RCC 7860 (cell line): ENCODE results near the gene GUCY2C.

ENCODE experiments used
- DNase-seq: peaks from one replicate; pipeline ENCODE4 v3.0.0-alpha.2; 2015; ENCODE audit warnings: low spot score
- FAIRE-seq: peaks from 2 replicates; lab custom pipeline; 2012; peaks lifted over from hg19 to GRCh38; lab: Jason Lieb, UNC

Gene GUCY2C

DNA sequence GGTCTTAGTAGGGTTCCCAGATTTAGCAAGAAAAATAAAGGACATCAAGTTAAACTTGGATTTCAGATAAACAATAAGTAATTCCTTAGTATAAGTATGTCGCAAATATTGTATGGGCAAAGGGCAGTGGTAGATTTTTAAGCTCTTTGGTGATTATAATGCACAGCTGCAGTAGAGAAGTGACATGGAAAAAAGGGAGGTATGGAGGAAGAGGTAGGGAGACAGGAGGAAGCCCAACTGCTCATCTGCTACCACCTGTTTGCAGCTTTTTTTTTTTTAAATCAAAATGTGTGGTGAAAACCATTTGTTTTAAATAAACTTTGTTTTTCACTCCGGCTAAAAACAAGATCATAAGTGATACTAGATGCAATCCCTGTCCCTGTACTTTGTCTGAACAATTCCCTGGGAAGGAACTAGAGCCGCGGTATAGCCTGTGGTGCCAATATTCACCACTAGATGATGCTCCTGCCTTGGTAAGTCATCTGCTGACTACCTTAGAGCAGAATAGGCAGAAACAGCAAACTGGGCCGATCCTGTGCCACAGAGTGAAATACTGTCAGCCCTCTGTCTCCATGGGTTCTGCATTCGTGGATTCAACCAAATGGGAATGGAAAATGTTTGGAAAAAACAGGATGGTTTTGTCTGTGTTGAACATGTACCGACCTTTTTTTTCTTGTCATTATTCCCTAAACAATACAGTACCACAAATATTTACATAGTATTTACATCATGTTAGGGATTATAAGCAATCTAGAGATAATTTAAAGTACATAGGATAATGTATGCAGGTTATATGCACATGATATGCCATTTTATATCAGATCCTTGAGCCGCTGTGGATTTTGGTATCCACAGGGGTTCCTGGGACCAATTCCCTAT lies 66.3 kb downstream of the GUCY2C start:
- peak; percentile 27 for FAIRE-seq
- DNase-seq = peak; percentile 50

DNA sequence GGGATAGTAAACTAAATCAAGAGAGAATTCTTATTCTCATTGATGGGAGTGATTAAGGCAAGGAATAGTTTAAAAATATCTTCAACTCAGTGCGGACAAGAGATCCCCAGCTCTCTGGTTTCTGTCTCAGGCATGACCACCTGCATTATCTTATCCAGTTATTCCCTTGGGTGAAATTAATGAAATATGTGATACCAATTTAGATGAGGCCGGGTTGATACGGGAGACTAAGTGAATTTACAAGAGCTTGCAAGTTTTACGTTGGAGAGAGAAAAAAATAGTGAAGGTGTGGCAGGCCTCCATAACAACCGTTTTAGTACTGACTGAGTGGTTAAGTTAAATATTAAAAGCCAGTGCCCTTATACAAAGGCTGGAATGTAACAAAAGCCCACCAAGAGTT lies 67.6 kb downstream of the GUCY2C start:
- FAIRE-seq = no peak
- no peak for DNase-seq

DNA sequence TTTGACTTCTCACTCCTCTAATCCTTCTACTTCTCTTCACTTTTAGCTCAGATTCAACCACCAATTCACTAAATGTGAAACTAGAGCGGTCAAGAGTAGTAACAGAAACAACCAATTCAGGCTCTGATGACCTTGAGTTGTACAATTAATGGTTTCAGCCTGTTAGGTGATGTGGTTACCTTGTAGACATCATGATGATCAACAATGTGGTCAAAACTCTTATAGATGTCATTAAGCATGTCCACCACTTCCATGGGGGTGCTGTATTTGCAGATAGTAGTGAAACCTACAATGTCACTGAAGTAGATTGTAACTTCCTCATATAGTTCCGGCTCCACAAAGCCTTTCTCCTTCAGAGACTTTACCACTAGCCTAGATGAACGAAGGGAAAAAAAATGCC lies 74.6 kb downstream of the GUCY2C start:
- DNase-seq (no peak), FAIRE-seq (no peak)

DNA sequence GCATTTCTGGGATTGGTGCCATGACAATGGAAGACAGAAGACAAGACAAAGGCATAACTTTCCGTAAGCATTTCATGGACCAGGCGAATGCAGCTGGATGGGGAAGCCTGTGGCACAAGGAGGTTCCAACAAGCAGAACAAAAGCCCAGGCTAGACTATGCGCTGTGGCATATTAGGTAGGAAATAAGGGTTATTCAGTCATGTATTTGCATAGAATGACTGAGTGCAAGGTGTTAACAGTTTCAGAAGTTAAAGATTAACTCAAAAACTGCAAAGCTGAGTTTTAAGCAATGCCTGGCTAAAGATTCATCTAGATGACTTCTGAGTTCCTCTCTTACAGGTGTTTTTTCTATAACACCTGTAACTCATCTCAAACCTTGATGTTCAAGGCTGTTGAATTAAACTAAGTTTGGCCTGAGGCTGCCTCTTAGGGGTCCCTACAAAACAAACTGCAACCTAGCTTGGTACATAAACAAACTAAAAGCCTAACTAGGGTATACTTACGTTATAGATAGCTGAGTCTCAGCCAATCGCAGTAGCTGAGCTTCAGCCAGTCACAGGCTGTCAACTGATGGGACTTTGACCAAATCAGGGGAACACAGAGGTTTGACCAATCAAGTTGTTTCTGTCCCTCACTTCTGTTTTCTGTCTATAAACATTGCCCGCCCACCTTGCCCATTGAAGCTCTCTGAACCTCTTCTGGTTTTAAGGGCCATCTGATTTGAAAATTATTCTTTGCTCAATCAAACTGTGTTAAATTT lies 76.5 kb downstream of the GUCY2C start:
- FAIRE-seq (no peak), DNase-seq (no peak)

DNA sequence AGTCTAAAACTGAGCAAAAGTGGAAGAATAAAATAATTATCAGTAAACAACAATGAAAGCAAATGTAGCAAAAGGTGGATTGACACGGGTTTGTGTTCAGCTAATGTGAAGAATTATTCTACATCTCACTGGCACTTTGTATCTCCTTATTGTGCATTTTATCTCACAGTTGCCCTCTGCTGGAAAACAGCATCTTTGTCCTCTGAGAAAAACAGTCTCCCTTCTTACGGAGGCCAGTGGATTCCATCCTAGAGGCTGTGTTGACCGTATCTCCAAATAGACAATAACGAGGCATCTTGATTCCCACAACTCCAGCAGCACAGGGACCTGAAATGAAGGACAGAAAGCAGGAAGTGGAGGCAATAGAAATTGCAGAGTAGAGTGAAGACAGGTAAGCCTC lies 77.4 kb downstream of the GUCY2C start:
- no peak for DNase-seq
- FAIRE-seq = no peak

DNA sequence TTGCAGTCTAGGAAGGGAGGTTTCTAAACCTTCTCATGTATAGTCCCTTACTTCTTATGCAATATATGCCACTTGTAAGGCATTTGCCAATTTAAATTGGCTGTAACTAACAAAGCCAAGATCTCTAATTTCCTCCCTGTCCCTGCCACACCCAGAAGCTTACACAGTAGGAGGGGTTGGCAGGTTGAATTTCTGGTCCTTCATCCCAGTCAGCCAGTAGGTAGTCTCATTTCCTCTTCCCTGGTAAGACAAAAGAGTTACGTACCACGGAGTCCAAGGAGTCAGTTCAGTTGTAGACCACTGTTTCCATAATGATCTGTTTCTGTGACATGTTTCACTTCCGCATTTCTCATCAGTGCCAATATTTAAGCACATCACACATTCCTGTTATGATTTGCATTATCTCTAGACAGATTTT lies 81.7 kb downstream of the GUCY2C start:
- DNase-seq = no peak
- FAIRE-seq = no peak

DNA sequence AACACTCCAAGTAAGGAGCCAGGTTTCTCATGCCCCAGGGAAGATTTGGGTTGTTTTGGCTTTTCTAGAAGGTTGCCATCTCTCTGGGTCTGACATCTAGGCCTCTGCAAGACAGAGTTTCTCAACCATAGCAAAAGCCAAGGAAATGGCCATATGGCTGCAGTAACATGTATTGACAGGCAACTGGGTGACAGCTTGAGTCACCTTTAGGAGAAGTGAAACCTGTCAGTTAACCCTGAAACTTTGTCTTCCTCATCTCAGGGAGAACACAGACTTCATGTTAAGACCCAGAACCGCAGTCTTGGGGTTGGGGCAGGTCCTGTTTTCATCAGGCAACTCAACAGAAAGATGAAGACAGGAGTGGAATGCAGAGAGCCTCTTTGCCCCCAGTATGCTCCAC lies 82.7 kb downstream of the GUCY2C start:
- no peak for DNase-seq
- FAIRE-seq = no peak

DNA sequence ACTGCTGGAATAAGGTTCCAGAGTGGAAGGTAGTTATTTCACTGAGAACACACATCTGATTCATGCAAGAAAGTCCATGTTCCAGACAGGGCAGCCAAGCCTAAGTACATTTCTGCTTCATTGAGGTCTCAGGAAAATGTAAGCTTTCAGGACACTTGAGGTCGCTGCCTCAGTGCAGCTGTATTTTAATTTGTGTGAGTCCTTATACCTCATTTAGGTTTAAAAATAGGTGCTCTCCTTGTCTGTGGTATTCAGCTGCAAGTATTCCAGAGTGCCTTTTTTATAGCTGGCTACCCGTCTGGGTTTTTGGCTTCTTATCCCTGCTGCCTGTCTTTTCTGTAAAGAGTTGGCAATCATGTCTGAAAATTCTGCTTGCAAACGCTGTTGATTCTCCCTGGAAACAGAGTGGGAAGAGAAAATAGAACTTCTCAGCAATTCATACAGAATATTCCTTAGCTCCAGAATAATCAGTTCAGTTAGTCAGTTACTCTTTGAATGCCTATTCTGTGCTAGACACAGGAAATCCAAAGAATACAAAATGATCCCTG lies 83.4 kb downstream of the GUCY2C start:
- no peak for DNase-seq
- no peak for FAIRE-seq

DNA sequence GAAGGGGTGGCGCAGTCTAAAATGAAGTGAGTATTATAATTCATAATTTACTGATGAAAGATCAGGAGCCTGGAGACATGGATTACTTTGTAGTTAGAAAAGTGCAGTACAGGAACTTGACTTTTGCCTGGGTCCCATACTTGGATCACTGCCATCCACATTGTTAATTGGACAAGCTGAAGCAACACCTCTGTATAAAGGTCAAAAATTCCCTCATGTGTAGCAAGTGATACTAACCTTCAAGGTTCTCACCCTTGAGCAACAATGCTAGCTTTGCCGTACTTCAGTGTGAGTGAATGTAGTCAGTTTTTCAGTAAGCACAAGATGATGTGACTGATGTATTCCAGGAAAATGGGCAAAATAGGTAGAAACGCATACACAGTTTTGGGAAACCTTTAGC lies 84.1 kb downstream of the GUCY2C start:
- DNase-seq = no peak
- no peak for FAIRE-seq

DNA sequence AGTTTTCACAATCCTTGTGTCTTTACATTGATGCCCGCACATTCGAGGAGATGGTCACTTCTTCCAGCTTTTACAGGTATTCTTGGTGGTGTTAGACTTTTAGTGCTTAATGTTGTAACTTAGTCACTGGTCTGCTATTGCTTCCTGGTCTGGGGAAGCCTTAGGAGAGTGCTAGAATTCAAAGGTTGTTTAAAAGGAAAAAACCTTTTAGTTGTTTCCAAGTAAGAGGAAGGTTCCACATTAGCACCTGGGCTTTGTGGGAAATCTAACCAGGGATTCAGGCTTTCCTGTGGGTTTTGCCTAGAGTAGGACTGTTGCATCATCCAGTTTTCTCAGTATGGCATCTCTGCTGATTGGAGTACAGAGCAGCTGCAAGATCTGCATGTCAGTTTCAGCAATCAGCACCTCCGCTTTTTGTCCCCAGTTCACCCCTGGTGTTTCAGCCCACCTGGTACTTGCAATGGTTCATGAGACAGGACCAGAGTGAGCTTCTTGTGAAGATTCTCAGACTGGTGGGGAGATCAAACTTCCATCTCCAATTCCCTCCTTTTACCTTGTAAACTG lies 84.7 kb downstream of the GUCY2C start:
- FAIRE-seq (no peak), DNase-seq (no peak)

DNA sequence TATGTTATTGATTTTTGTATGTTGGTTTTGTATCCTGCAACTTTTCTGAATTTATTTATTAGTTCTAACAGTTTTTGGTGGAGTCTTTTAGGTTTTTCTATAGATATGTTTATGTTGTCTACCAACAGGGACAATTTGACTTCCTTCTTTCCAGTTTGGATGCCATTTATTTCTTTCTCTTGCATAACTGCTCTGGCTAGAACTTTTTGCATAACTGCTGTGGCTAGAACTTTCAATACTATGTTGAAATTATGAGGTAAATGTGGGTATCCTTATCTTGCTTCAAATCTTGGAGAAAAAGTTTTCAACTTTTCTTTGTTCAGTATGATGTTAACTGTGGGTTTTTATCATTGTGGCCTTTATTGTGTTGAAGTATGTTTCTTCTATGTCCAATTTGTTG lies 88.8 kb downstream of the GUCY2C start:
- no peak for DNase-seq
- FAIRE-seq = no peak

DNA sequence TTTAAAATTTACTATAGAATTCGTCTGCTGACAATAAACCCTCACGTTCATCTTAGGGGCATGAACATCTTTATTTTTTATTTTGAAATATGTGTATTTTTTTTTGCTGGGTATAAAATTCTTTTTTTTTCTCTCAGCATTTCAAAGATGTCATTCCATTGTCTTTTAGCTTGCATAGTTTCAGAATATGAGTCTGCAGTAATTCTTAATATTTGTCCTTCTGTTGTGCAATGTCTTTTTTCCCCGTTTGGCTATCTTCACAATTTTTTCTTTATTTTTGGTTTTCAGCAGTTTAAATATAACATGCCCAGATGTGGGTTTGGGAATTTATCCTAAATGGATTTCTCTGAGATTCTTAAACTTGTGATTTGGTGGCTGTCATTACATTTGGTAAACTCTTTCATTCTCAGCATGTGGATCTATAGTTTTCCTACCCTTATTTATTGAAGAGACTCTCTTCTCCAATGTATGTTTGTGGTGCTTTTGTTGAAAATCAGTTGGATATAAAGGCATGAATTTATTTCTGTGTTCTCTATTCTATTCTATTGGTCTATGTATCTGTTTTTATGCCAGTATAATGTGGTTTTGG lies 90.9 kb downstream of the GUCY2C start:
- FAIRE-seq = no peak

DNA sequence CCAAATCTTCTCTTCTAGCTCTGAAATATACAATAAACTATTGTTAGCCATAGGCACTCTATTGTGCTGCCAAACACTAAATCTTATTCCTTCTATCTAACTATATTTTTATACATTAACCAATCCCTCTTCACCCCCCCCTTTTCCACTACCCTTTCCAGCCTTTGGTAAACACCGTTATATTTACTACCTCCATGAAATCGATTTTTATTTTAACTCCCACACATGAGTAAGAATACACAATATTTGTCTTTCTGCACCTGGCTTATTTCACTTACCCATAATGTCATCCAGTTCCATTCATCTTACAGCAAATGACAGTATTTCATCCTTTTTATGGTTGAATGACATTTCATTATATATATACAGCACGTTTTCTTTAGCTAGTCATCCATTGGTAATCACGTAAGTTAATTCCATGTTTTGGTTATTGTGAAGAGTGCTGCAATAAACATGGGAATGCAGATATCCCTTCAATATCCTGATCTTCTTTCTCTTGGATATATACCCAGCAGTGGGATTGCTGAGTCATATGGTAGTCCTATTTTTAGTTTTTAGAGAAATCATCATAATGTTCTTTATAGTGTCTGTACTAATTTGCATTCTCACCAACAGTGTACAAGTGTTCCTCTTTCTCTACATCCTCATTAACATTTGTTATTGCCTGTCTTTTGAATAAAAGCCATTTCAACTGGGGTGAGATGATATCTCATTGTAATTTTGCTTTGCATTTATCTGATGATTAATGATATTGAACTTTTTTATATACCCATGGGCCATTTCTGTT lies 94.5 kb downstream of the GUCY2C start:
- no peak for DNase-seq
- no peak for FAIRE-seq

More for the DNA sequence above, 90.9 kb downstream of the GUCY2C start:
- DNase-seq = peak; percentile 7

DNA sequence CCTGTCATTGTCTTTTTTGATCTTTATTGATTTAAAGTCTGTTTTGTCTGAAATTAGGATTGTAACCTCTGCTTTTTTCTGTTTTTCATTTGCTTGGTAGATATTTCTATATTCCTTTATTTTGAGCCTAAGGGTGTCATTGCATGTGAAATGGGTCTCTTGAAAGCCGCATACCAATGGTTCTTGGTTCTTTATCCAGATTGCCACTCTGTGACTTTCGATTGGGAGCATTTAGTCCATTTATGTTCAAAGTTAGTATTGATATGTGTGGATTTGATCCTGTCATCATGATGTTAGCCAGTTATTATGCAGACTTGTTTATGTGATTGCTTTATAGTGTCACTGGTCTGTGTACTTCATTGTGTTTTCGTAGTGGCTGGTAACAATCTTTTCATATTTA lies 98.9 kb downstream of the GUCY2C start:
- no peak for DNase-seq
- no peak for FAIRE-seq

DNA sequence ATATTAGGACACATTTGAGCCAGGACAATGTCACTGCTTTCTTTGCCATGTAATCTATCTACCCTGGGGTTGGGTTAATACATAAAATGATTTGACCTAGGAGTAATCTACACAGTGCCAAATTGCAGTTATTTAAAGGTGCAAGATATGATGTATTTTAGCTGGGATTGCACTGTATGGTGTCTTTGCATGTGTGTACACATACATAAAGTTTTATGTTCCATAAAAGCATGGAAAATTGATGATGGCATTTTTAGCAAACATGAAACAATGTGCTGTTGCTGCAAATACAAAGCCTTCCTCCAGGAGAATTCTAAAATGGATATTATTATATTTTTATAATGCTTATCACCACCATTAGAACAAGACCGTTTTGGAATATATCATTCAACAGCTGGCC lies 104.7 kb downstream of the GUCY2C start:
- no peak for DNase-seq
- FAIRE-seq = no peak

DNA sequence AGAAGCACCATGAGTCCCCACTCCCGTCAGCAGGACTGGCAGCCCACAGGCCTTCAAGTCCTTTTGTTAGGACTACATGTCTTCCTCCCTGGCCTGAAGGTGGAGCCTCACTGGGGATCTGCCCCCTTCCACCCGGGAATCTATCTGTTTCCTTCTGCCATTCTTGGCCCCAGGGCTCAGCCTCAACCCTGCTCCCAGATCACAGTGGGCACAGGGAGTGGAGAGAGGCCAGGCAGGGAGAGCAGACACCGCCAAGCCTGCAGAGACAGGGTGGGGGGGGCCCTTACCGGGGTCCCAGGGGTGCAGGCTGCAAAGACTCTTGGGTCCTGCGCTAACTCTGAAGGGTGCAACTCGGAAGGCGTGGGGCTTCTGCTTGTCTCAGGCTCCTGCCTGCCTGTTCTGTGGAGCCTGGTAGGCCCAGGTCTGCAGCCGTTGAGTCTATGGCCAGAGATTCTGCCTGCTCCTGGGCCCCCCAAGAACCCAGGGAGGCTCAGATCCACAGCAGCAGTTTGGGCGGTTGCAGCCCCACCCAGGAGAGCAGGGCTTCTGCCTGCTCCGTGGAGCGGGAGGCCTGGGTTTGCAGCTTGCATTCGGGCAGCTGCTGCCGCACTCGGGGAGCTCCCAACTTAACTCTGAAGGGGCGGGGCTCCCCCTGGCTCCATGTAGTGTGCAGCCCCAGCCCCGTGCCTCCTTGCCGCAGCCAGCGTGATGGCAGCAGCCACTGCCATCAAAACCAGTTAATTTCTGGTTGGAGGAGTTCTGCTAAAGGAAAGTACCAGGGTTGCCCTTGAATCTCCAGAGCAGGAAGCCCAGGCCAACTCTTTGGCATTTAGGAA lies 107.0 kb downstream of the GUCY2C start:
- DNase-seq (no peak), FAIRE-seq (no peak)

DNA sequence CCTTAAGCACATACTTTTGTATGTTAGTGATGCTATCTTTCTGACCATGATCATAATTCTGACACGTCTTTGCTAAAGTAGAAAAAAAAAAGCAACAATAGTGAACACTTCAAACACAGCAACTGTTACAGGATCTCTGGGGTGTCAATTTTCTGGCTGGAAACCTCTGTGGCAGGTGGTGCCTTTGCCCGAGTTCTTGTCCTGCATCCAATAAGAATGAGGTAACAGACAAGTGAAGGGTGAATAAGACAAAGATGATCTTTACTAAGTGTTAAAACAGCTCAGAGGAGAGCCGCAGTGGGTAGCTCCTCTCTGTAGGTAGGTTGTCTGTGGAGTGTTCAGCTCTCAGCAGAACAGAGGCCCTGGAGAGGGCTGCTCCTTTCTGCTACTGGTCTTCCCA lies 107.8 kb downstream of the GUCY2C start:
- FAIRE-seq (no peak), DNase-seq (no peak)

DNA sequence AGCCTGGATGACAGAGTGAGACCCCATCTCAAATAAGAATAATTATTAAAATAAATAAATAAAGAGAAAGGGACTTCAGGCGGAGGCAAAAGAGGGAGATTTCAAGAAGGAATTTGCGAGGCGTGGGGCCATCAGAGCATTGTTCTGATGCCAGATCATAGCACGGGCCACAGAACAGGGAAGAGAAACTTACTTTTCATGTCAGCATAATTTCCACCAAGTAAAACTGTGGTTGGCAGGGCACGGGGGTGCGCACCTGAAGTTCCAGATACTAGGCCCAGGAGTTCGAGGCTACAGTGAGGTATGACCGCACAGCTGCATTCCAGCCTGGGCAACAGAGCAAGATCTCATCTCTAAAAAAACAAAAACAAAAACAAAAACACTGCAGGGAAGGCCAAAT lies 117.8 kb downstream of the GUCY2C start:
- no peak for DNase-seq
- FAIRE-seq = no peak

DNA sequence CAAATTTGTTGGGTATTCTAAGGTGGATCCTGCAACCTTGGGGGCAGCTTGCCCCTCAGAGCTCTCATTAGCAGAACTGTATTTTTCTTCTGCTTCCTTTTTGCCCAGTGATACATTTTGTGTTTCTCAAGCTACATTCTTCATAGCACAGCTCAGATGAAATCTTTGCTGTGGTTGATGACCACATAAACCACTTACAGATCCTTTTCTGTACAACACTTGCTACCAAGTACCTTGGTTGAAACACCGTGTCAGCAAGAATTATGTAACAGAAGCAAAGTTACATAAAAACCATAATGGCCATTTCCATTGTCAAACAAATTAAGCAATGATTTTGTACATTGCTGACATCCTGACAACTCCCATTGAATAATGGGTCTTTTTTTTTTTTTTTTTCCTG lies 119.1 kb downstream of the GUCY2C start:
- FAIRE-seq (no peak), DNase-seq (no peak)

DNA sequence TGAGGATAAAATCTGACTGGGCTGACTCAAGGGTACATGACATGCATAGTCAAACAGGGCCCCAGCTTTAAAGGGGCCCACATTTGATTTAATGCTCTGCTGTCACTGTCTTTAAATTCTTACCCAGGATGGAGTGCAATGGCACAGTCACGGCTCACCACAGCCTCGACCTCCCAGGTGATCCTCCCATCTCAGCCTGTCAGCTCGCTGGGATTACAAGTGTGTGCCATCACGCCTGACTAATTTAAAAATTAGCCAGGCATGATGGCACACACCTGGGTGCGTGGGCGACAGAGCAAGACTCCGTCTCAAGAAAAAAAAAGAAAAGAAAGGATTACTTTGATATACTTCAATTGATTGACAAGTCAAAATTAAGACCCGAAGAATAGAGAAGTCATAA lies 119.5 kb downstream of the GUCY2C start:
- no peak for DNase-seq
- FAIRE-seq = no peak
